HL-60 (cell line): ENCODE measurements around the gene DLL1.

Experiments
- CTCF ChIP-seq: IDR thresholded peaks from one replicate; pipeline ENCODE4 v1.5.1; 2011; ENCODE audit warnings: low read length, control low read depth, inconsistent platforms; ENCODE audit not compliant: insufficient read depth
- POLR2AphosphoS5 ChIP-seq: IDR thresholded peaks from 2 replicates; pipeline ENCODE4 v1.6.1; 2012; ENCODE audit warnings: low read depth

- no peak for TF ChIP-seq CTCF
- no peak for TF ChIP-seq POLR2AphosphoS5
Observed at GRCh38 chr6:170290296-170291128, at the start of gene DLL1.
